ENCODE results near the gene PGRMC1.

The PGRMC1 gene

DNA sequence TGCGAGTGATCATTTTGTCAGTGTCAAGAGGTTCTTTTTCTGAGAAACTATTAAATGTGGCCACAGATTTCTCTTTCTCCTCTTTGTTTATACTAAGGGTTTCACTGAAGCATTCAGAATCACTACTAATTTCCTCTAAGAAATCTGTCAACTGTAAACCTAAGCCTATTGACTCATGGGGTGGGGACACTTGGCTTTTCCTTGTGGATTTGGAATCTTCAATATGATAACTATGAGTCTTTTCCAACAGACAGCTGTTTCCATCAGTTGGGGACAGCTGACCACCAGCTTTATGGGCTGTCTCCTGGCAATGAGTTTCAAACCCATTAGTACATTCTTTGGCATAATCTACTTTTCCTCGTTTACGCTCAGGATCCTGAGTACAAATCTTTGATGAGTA, 13.8 kb downstream of the PGRMC1 start:
- peaks cover 3% of the 10 kb centered on the region; the same call in 1 of the 2 replicates for H3K36me3 ChIP-seq (ENCODE audit: insufficient read depth, low read length)
- H4K20me1 ChIP-seq (ENCODE audit: insufficient read depth, low read length), result no peaks in the 10 kb centered on the region
- H3F3A ChIP-seq (ENCODE audit: insufficient read depth, low read length), result no peaks in the 10 kb centered on the region
- no peak overlapping the region for H3K9ac ChIP-seq (ENCODE audit: low read length)
- H3K27me3 ChIP-seq (ENCODE audit: insufficient read depth, low read length), result no peaks in the 10 kb centered on the region
- H3K79me2 ChIP-seq (ENCODE audit: insufficient read depth, low read length), result no peaks in the 10 kb centered on the region
- no peak overlapping the region for H2AFZ ChIP-seq (ENCODE audit: low read length)
- no peaks in the 10 kb centered on the region for H3K9me2 ChIP-seq (ENCODE audit: low read depth, low read length)
- no peak overlapping the region for H3K27ac ChIP-seq (ENCODE audit: low read depth, low read length, poor library complexity, severe bottlenecking)
- H3K4me1 ChIP-seq (ENCODE audit: insufficient read depth, low read length, severe bottlenecking), result no peaks in the 10 kb centered on the region
- TF ChIP-seq EZH2 (IDR thresholded peaks at IDR 0.05; ENCODE audit: borderline replicate concordance, low read length) (no peak), CTCF (IDR thresholded peaks at IDR 0.05; ENCODE audit: low read length) (no peak)
- no peaks in the 10 kb centered on the region for H3K9me3 ChIP-seq (ENCODE audit: low read length)
- H3K4me3 ChIP-seq (ENCODE audit: low read depth, low read length, poor library complexity, severe bottlenecking), result no peak overlapping the region
- H3K4me2 ChIP-seq (ENCODE audit: low read length), result no peak overlapping the region

DNA sequence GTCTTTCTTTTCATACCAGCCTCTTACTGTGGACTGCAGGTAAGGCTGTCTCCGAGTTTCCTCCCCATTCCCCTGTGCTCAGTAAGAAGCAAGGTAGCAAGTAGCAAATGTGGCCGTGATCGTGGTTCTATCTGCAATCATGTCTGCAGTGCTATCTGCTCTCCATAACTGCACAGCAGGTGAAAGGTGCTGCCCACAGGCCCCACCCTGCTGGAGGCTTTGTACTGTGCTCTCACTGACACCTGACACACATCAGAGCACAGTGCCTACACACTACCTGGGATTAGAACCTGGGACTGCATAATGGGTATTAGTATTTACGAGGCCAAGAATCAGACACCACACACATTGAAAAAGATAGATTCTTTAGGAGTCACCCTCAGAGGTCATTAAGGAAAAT, 15.3 kb downstream of the PGRMC1 start:
- no peaks in the 10 kb centered on the region for H3K27me3 ChIP-seq (ENCODE audit: insufficient read depth, low read length)
- H3K27ac ChIP-seq (ENCODE audit: low read depth, low read length, poor library complexity, severe bottlenecking), result no peak overlapping the region
- no peaks in the 10 kb centered on the region for H3K9me2 ChIP-seq (ENCODE audit: low read depth, low read length)
- no peaks in the 10 kb centered on the region for H3K9me3 ChIP-seq (ENCODE audit: low read length)
- H3K4me1 ChIP-seq (ENCODE audit: insufficient read depth, low read length, severe bottlenecking), result no peaks in the 10 kb centered on the region
- H3K4me3 ChIP-seq (ENCODE audit: low read depth, low read length, poor library complexity, severe bottlenecking), result no peak overlapping the region
- H3K4me2 ChIP-seq (ENCODE audit: low read length), result no peak overlapping the region
- no peaks in the 10 kb centered on the region for H4K20me1 ChIP-seq (ENCODE audit: insufficient read depth, low read length)
- no peaks in the 10 kb centered on the region for H3K36me3 ChIP-seq (ENCODE audit: insufficient read depth, low read length)
- TF ChIP-seq CTCF (IDR thresholded peaks at IDR 0.05; ENCODE audit: low read length) (no peak), EZH2 (IDR thresholded peaks at IDR 0.05; ENCODE audit: borderline replicate concordance, low read length) (no peak)
- no peak overlapping the region for H2AFZ ChIP-seq (ENCODE audit: low read length)
- H3K79me2 ChIP-seq (ENCODE audit: insufficient read depth, low read length), result no peaks in the 10 kb centered on the region
- H3F3A ChIP-seq (ENCODE audit: insufficient read depth, low read length), result no peaks in the 10 kb centered on the region
- H3K9ac ChIP-seq (ENCODE audit: low read length), result no peak overlapping the region

GRCh38 chrX:119252716-119253115, 16.6 kb downstream of the PGRMC1 start:
- Histone ChIP-seq H3K9me2 (ENCODE audit: low read depth, low read length) (no peaks in the 10 kb centered on the region), H3K4me2 (ENCODE audit: low read length) (no peak overlapping the region), H3K36me3 (ENCODE audit: insufficient read depth, low read length) (no peaks in the 10 kb centered on the region), H3K79me2 (ENCODE audit: insufficient read depth, low read length) (no peaks in the 10 kb centered on the region), H3K4me1 (ENCODE audit: insufficient read depth, low read length, severe bottlenecking) (no peaks in the 10 kb centered on the region), H4K20me1 (ENCODE audit: insufficient read depth, low read length) (no peaks in the 10 kb centered on the region), H3K9me3 (ENCODE audit: low read length) (no peaks in the 10 kb centered on the region), H3K9ac (ENCODE audit: low read length) (no peak overlapping the region), H3K27ac (ENCODE audit: low read depth, low read length, poor library complexity, severe bottlenecking) (no peak overlapping the region), H2AFZ (ENCODE audit: low read length) (no peak overlapping the region), H3K4me3 (ENCODE audit: low read depth, low read length, poor library complexity, severe bottlenecking) (no peak overlapping the region), H3K27me3 (ENCODE audit: insufficient read depth, low read length) (no peaks in the 10 kb centered on the region), H3F3A (ENCODE audit: insufficient read depth, low read length) (no peaks in the 10 kb centered on the region)
- no peak for TF ChIP-seq CTCF (IDR thresholded peaks at IDR 0.05; ENCODE audit: low read length)
- no peak for TF ChIP-seq EZH2 (IDR thresholded peaks at IDR 0.05; ENCODE audit: borderline replicate concordance, low read length)
